ENCODE results near the gene IQGAP2.
"Not testable (repeated sequence)": the region's sequence is repeated elsewhere in the genome, so short reads cannot be mapped to it uniquely, and the experiment has no call there.

IQGAP2 gene

GRCh38 chr5:76413746-76414145, 10.7 kb downstream of the IQGAP2 start:
- no peak for DNase-seq (ENCODE audit: low spot score)

- DNase-seq (ENCODE audit: low spot score), result no peak
Observed at GRCh38 chr5:76414788-76415187, 11.7 kb downstream of the IQGAP2 start.

- DNase-seq (ENCODE audit: low spot score), result no peak
Observed at GRCh38 chr5:76415855-76416254, 12.8 kb downstream of the IQGAP2 start.

GRCh38 chr5:76419597-76420298, 16.7 kb downstream of the IQGAP2 start:
- DNase-seq (ENCODE audit: low spot score), result no peak

GRCh38 chr5:76422227-76422626, 19.1 kb downstream of the IQGAP2 start:
- no peak for DNase-seq (ENCODE audit: low spot score)

- no peak for DNase-seq (ENCODE audit: low spot score)
Observed at GRCh38 chr5:76422742-76423141, 19.7 kb downstream of the IQGAP2 start.

- no peak for DNase-seq (ENCODE audit: low spot score)
Observed at GRCh38 chr5:76425146-76425545, 22.1 kb downstream of the IQGAP2 start.

- DNase-seq (ENCODE audit: low spot score), result no peak
Observed at GRCh38 chr5:76425928-76426804, 23.1 kb downstream of the IQGAP2 start.

- no peak for DNase-seq (ENCODE audit: low spot score)
Observed at GRCh38 chr5:76427206-76428140, 24.4 kb downstream of the IQGAP2 start.

- not testable (repeated sequence) for DNase-seq (ENCODE audit: low spot score)
Observed at GRCh38 chr5:76428550-76428949, 25.5 kb downstream of the IQGAP2 start.

- DNase-seq (ENCODE audit: low spot score), result no peak
Observed at GRCh38 chr5:76433261-76433660, 30.2 kb downstream of the IQGAP2 start.

- not testable (repeated sequence) for DNase-seq (ENCODE audit: low spot score)
Observed at GRCh38 chr5:76437507-76437906, 34.4 kb downstream of the IQGAP2 start.

GRCh38 chr5:76438025-76438424, 34.9 kb downstream of the IQGAP2 start:
- no peak for DNase-seq (ENCODE audit: low spot score)

- DNase-seq (ENCODE audit: low spot score), result no peak
Observed at GRCh38 chr5:76439201-76439600, 36.1 kb downstream of the IQGAP2 start.

- DNase-seq (ENCODE audit: low spot score), result no peak
Observed at GRCh38 chr5:76439929-76440328, 36.8 kb downstream of the IQGAP2 start.

- no peak for DNase-seq (ENCODE audit: low spot score)
Observed at GRCh38 chr5:76441101-76441500, 38.0 kb downstream of the IQGAP2 start.

GRCh38 chr5:76441890-76442673, 39.0 kb downstream of the IQGAP2 start:
- no peak for DNase-seq (ENCODE audit: low spot score)

- no peak for DNase-seq (ENCODE audit: low spot score)
Observed at GRCh38 chr5:76443066-76443800, 40.1 kb downstream of the IQGAP2 start.

- no peak for DNase-seq (ENCODE audit: low spot score)
Observed at GRCh38 chr5:76445063-76445462, 42.0 kb downstream of the IQGAP2 start.

GRCh38 chr5:76445830-76446229, 42.7 kb downstream of the IQGAP2 start:
- DNase-seq (ENCODE audit: low spot score), result no peak

GRCh38 chr5:76446776-76447175, 43.7 kb downstream of the IQGAP2 start:
- no peak for DNase-seq (ENCODE audit: low spot score)

All from HuH-7 (cell line).